GM12864 (cell line): Measurements from ENCODE around the gene RAG2.

Experiments used
- DNase-seq: peaks from one replicate; pipeline ENCODE4 v3.0.0-alpha.2; 2011; ENCODE audit warnings: low read depth
- H3K4me3 ChIP-seq: 2 replicates; pipeline ENCODE4 v1.5.1; 2011; ENCODE audit warnings: mild to moderate bottlenecking, low read depth, low read length, control low read depth
- CTCF ChIP-seq: IDR thresholded peaks from 2 replicates; pipeline ENCODE4 v1.5.1; 2011; ENCODE audit warnings: low read depth, mild to moderate bottlenecking, moderate library complexity, low read length, control low read depth, inconsistent platforms; ENCODE audit errors: missing control alignments

The RAG2 gene

GRCh38 chr11:36569095-36569494, 28.9 kb downstream of the RAG2 start:
- no peak for DNase-seq
- TF ChIP-seq CTCF = no peak
- no peak overlapping the region for H3K4me3 ChIP-seq

GRCh38 chr11:36567694-36568093, 30.3 kb downstream of the RAG2 start, which contains the start of gene RAG1:
TSS of gene RAG1 (plus strand) at chr11:36568007. CDS start at chr11:36573305, 5,298 bp downstream.
- TF ChIP-seq CTCF = no peak
- H3K4me3 ChIP-seq = no peak within 1 kb of the TSS
- no peak for DNase-seq

- no peak for DNase-seq
- no peak for TF ChIP-seq CTCF
- H3K4me3 ChIP-seq = no peak overlapping the region
These were observed 31.5 kb downstream of the RAG2 start for GRCh38 chr11:36566407-36567053.

- DNase-seq = no peak
- H3K4me3 ChIP-seq = no peak overlapping the region
- no peak for TF ChIP-seq CTCF
These were observed 32.9 kb downstream of the RAG2 start for GRCh38 chr11:36565031-36565610.

GRCh38 chr11:36564376-36565030, 33.5 kb downstream of the RAG2 start:
- TF ChIP-seq CTCF = peak; percentile 57
- H3K4me3 ChIP-seq = no peak overlapping the region
- DNase-seq = no peak

- DNase-seq = no peak
- TF ChIP-seq CTCF = no peak
- H3K4me3 ChIP-seq = no peak overlapping the region
These were observed 39.2 kb downstream of the RAG2 start for GRCh38 chr11:36558571-36559413.
